ENCODE data around the gene POLR1G.

Gene POLR1G

DNA sequence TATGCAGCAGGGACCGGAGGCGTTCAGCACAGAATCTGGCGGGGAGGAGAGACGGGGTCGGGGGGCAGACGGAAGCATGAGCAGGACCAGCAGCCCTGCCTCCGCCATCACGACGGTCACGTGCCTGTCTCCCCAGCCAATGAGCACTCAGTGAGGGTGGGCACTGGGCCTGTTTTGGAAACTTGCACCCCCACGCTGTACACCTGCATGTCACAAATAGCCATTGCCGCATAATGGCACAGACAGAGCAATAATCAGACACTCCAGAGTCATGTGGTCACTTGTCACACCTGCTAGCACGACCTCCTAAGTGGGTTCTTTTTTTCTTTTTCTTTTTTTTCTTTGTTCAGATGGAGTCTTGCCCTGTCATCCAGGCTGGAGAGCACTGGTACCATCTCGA, 44.8 kb upstream of the POLR1G start:
- TF ChIP-seq, protein P1, sequence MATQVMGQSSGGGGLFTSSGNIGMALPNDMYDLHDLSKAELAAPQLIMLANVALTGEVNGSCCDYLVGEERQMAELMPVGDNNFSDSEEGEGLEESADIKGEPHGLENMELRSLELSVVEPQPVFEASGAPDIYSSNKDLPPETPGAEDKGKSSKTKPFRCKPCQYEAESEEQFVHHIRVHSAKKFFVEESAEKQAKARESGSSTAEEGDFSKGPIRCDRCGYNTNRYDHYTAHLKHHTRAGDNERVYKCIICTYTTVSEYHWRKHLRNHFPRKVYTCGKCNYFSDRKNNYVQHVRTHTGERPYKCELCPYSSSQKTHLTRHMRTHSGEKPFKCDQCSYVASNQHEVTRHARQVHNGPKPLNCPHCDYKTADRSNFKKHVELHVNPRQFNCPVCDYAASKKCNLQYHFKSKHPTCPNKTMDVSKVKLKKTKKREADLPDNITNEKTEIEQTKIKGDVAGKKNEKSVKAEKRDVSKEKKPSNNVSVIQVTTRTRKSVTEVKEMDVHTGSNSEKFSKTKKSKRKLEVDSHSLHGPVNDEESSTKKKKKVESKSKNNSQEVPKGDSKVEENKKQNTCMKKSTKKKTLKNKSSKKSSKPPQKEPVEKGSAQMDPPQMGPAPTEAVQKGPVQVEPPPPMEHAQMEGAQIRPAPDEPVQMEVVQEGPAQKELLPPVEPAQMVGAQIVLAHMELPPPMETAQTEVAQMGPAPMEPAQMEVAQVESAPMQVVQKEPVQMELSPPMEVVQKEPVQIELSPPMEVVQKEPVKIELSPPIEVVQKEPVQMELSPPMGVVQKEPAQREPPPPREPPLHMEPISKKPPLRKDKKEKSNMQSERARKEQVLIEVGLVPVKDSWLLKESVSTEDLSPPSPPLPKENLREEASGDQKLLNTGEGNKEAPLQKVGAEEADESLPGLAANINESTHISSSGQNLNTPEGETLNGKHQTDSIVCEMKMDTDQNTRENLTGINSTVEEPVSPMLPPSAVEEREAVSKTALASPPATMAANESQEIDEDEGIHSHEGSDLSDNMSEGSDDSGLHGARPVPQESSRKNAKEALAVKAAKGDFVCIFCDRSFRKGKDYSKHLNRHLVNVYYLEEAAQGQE (IDR thresholded peaks at IDR 0.05; ENCODE audit: insufficient read depth in 1 of 2, low read depth in 2 of 2, low read length in 2 of 2) = no peak
- TF ChIP-seq POLR2AphosphoS5 (IDR thresholded peaks at IDR 0.05; ENCODE audit: low read depth, low read length) (no peak), TAF1 (IDR thresholded peaks at IDR 0.05; ENCODE audit: borderline replicate concordance, insufficient read depth, low read length) (no peak), FOXP2 (optimal IDR thresholded peaks at IDR 0.05; ENCODE audit: borderline replicate concordance, extremely low read depth, extremely low read length, insufficient read depth) (no peak), SIN3A (IDR thresholded peaks at IDR 0.05; ENCODE audit: borderline replicate concordance, insufficient read depth, low read length) (no peak)

DNA sequence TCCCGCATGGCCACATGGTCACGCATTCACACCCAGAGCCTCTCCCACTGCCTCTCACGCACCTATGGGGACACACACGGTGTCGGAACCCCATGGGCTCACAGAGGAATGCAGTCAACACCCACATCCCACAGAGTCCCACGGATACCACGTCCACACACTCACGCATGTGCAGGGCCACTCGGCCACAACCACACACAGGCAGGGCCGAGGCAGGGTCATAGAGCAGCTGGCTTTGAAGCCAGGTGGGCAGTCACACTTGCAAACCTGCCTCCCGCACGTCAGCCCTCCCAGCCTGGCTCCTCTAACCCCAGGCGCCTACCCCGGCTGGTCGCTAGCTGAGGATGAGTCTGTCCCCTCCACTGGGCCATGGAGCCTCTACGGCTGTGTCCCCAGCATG, 44.2 kb upstream of the POLR1G start:
- TF ChIP-seq, protein P1 (IDR thresholded peaks at IDR 0.05; ENCODE audit: insufficient read depth in 1 of 2, low read depth in 2 of 2, low read length in 2 of 2) = no peak
- TF ChIP-seq TAF1 (IDR thresholded peaks at IDR 0.05; ENCODE audit: borderline replicate concordance, insufficient read depth, low read length) (no peak), SIN3A (IDR thresholded peaks at IDR 0.05; ENCODE audit: borderline replicate concordance, insufficient read depth, low read length) (no peak), FOXP2 (optimal IDR thresholded peaks at IDR 0.05; ENCODE audit: borderline replicate concordance, extremely low read depth, extremely low read length, insufficient read depth) (no peak), POLR2AphosphoS5 (IDR thresholded peaks at IDR 0.05; ENCODE audit: low read depth, low read length) (no peak)

DNA sequence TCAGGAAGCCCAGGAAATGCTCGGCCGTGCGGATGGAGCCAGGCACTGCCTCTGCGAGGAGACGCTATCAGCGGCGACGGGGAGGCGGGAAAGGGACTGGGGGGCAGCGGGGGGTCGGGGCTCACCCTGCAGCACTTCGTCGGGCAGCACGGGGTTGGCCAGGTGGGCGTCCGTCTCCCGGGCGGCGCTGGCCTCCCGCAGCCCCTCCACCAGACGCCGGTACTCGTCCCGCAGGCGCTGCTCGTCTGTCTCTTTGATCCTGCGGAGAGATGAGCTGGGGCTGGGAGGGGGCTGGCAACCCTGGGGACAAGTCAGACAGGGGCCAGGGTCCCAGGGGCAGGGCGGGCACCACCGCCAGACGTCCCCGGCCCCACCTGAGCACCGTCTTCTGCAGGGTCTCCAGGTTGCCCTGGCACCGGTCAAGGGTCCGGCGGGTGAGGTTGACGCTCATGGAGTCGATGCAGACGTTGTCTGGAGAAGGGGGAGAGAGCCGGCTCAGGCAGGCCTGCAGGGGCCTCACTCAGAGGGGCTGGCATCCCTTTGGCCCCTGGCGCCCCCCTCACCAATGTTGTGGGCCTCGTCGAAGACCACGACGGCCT, 42.5 kb upstream of the POLR1G start:
- no peak for TF ChIP-seq SIN3A (IDR thresholded peaks at IDR 0.05; ENCODE audit: borderline replicate concordance, insufficient read depth, low read length)
- TF ChIP-seq POLR2AphosphoS5 (IDR thresholded peaks at IDR 0.05; ENCODE audit: low read depth, low read length) = no peak
- TF ChIP-seq, protein P1 (IDR thresholded peaks at IDR 0.05; ENCODE audit: insufficient read depth in 1 of 2, low read depth in 2 of 2, low read length in 2 of 2) = no peak
- no peak for TF ChIP-seq FOXP2 (optimal IDR thresholded peaks at IDR 0.05; ENCODE audit: borderline replicate concordance, extremely low read depth, extremely low read length, insufficient read depth)
- no peak for TF ChIP-seq TAF1 (IDR thresholded peaks at IDR 0.05; ENCODE audit: borderline replicate concordance, insufficient read depth, low read length)

DNA sequence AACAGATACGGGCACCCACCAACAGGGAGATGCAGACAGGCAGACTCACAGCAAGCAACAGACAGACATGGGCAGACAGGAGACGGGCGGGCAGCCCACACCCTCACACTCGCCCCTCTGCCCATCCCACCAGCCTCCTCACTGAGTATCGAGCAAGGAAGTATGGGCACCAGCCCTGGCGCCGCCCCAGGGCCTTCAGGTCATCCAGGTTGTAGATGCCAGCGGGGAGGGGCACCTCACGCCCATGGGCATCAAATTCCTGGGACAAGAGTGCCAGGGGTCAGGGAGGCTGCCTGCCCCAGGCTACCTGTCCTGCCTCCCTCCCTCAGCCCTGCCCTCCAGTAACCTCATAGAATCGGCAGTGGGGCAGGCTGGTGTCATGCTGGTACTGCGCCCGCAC, 41.7 kb upstream of the POLR1G start:
- TF ChIP-seq, protein P1 (IDR thresholded peaks at IDR 0.05; ENCODE audit: insufficient read depth in 1 of 2, low read depth in 2 of 2, low read length in 2 of 2) = no peak
- TF ChIP-seq TAF1 (IDR thresholded peaks at IDR 0.05; ENCODE audit: borderline replicate concordance, insufficient read depth, low read length) (no peak), POLR2AphosphoS5 (IDR thresholded peaks at IDR 0.05; ENCODE audit: low read depth, low read length) (no peak), SIN3A (IDR thresholded peaks at IDR 0.05; ENCODE audit: borderline replicate concordance, insufficient read depth, low read length) (no peak), FOXP2 (optimal IDR thresholded peaks at IDR 0.05; ENCODE audit: borderline replicate concordance, extremely low read depth, extremely low read length, insufficient read depth) (no peak)

Data from PFSK-1 (cell line).